LNCaP clone FGC (cell line): Measurements from ENCODE around the gene MYOF.

Source experiments
- DNase-seq: peaks from one replicate; pipeline ENCODE4 v3.0.0-alpha.2; 2011; ENCODE audit warnings: low read depth
- H3K4me3 ChIP-seq: 2 replicates; pipeline ENCODE4 v1.5.1; 2011; ENCODE audit warnings: mild to moderate bottlenecking, low read depth, low read length, control low read depth
- CTCF ChIP-seq: IDR thresholded peaks from 2 replicates; pipeline ENCODE4 v1.5.1; 2012; ENCODE audit warnings: mild to moderate bottlenecking; ENCODE audit not compliant: control insufficient read depth, insufficient read depth; ENCODE audit errors: extremely low read depth

MYOF gene

GRCh38 chr10:93462881-93463280, 19.3 kb downstream of the MYOF start:
- DNase-seq = no peak
- H3K4me3 ChIP-seq = no peak overlapping the region
- TF ChIP-seq CTCF = no peak

GRCh38 chr10:93462371-93462770, 19.8 kb downstream of the MYOF start:
- H3K4me3 ChIP-seq = no peak overlapping the region
- no peak for TF ChIP-seq CTCF
- DNase-seq = no peak

GRCh38 chr10:93461807-93462178, 20.3 kb downstream of the MYOF start:
- DNase-seq = no peak
- H3K4me3 ChIP-seq = no peak overlapping the region
- no peak for TF ChIP-seq CTCF

- TF ChIP-seq CTCF = no peak
- DNase-seq = no peak
- H3K4me3 ChIP-seq = no peak overlapping the region
These were observed 20.9 kb downstream of the MYOF start for GRCh38 chr10:93461109-93461806.

- no peak for DNase-seq
- no peak overlapping the region for H3K4me3 ChIP-seq
- no peak for TF ChIP-seq CTCF
These were observed 22.7 kb downstream of the MYOF start for GRCh38 chr10:93459466-93459865.

- no peak for DNase-seq
- no peak overlapping the region for H3K4me3 ChIP-seq
- no peak for TF ChIP-seq CTCF
These were observed 23.3 kb downstream of the MYOF start for GRCh38 chr10:93458821-93459257.

- no peak for TF ChIP-seq CTCF
- DNase-seq = no peak
- no peak overlapping the region for H3K4me3 ChIP-seq
These were observed 24.6 kb downstream of the MYOF start for GRCh38 chr10:93457511-93457910.
